Measurements from ENCODE around the gene PRSS1.

Gene PRSS1

DNA sequence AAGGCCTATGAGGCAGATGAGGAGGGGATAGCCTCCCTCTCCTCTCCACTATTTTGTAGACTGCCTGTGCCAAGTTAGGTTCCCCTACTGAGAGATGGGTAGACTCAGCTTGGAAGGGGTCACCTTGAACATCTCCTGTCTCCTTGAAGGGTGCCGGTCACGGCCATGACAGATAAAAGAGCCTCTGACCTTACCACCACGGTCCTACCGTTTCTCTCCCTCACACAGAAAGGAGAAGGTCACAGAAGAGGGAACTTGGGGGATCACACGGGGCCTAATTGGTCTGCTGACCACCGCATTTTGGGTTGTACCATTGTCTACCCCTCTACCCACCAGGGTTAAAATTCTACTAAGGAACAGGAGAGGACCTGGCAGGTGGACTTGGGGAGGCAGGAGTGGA lies 38.5 kb downstream of the PRSS1 start:
- no peak for TF ChIP-seq CTCF (IDR thresholded peaks at IDR 0.05)

GRCh38 chr7:142788303-142789289 lies 39.3 kb downstream of the PRSS1 start:
- TF ChIP-seq CTCF (IDR thresholded peaks at IDR 0.05), result no peak

- TF ChIP-seq CTCF (IDR thresholded peaks at IDR 0.05), result no peak
Observed at GRCh38 chr7:142789441-142789840, 40.2 kb downstream of the PRSS1 start.

DNA sequence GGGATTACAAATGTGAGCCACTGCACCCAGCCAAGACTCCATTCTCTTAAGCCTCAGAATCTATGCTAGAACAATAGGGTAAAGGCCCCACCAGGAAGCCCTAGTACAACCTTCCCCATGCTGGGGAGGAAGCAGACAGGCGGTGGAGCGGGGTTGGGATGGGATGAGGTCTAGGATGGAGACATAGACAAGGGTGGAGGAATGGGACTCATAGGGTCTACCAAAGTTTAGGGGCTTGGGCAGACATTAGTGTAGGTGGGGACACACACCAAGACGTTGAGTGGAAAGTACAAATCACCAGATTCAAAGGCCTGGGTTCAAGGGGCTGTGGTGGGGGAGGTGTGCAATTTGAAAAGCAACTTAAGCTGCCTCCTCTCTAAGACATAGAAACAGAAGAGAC lies 40.8 kb downstream of the PRSS1 start:
- TF ChIP-seq CTCF (IDR thresholded peaks at IDR 0.05), result no peak

DNA sequence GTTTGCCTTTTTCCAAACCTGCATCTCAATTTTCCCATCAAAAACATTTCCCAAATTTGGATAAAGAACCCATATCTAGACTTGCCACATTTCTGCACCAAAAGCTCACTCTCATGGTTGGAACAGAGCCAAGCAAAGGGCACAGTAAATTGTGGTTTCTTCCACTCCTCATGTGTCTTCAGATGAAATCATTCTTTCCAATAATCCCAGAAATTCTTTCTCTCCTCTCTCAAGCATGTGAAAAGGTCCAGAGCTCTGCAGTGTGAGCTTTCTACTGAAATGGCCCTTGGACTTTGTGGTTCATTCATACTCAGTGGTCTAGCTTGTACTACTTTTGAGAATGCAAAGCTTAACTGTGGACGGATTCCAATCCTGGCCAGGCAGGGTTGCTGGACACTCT lies 41.3 kb downstream of the PRSS1 start:
- no peak for TF ChIP-seq CTCF (IDR thresholded peaks at IDR 0.05)

DNA sequence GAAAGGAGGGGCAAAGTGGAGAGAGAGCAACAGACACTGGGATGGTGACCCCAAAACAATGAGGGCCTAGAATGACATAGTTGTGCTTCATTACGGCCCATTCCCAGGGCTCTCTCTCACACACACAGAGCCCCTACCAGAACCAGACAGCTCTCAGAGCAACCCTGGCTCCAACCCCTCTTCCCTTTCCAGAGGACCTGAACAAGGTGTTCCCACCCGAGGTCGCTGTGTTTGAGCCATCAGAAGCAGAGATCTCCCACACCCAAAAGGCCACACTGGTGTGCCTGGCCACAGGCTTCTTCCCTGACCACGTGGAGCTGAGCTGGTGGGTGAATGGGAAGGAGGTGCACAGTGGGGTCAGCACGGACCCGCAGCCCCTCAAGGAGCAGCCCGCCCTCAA lies 42.2 kb downstream of the PRSS1 start:
- TF ChIP-seq CTCF (IDR thresholded peaks at IDR 0.05), result no peak

GRCh38 chr7:142792129-142792528 lies 42.9 kb downstream of the PRSS1 start:
- TF ChIP-seq CTCF (IDR thresholded peaks at IDR 0.05), result no peak

Data from LNCAP (cell line).